Dermis blood vessel endothelial cell (primary cell): ENCODE measurements around the gene PELI1. TPM values are rescaled to one million over a fixed set of nuclear protein-coding genes. Genes with fewer than 3 reads are reported as not detected.
"Not testable (repeated sequence)": the region's sequence is repeated elsewhere in the genome, so short reads cannot be mapped to it uniquely, and the experiment has no call there.

ENCODE experiments used
- DNase-seq: peaks from one replicate; pipeline ENCODE4 v3.0.0; 2010
- total RNA-seq: library from RNA; depleted of rRNA; stranded (reverse); fragments of >200 nt; gene quantifications from 2 replicates; pipeline ENCODE4 v1.2.3, GENCODE V29; 2014

PELI1 gene
- total RNA-seq, 1 donor from 2014 or later: 48.8 TPM

- DNase-seq: no peak
Measured at GRCh38 chr2:64080179-64080578, 64.0 kb downstream of the PELI1 start.

GRCh38 chr2:64079688-64080087, 64.5 kb downstream of the PELI1 start:
- not testable (repeated sequence) for DNase-seq

- DNase-seq: not testable (repeated sequence)
Measured at GRCh38 chr2:64076828-64077227, 67.4 kb downstream of the PELI1 start.

- DNase-seq: not testable (repeated sequence)
Measured at GRCh38 chr2:64074616-64075015, 69.6 kb downstream of the PELI1 start.

- DNase-seq: no peak
Measured at GRCh38 chr2:64067326-64067725, 76.9 kb downstream of the PELI1 start.

- DNase-seq: no peak
Measured at GRCh38 chr2:64065516-64065915, 78.7 kb downstream of the PELI1 start.

GRCh38 chr2:64063924-64064331, 80.3 kb downstream of the PELI1 start:
- DNase-seq: peak; percentile 85

- no peak for DNase-seq
Measured at GRCh38 chr2:64063454-64063853, 80.8 kb downstream of the PELI1 start.

GRCh38 chr2:64062840-64063239, 81.4 kb downstream of the PELI1 start:
- peak; percentile 57 for DNase-seq

- no peak for DNase-seq
Measured at GRCh38 chr2:64059270-64059669, 85.0 kb downstream of the PELI1 start.

GRCh38 chr2:64056021-64056420, 88.2 kb downstream of the PELI1 start:
- no peak for DNase-seq

GRCh38 chr2:64054161-64054915, 89.9 kb downstream of the PELI1 start:
- peak; percentile 31 for DNase-seq

GRCh38 chr2:64052463-64053241, 91.6 kb downstream of the PELI1 start:
- DNase-seq: peak; percentile 96

GRCh38 chr2:64049633-64050220, 94.5 kb downstream of the PELI1 start:
- DNase-seq: peak; percentile 88

GRCh38 chr2:64045938-64046337, 98.3 kb downstream of the PELI1 start:
- DNase-seq: no peak

Other genes with a start within 250 kb of the PELI1 start
- gene VPS54, start 125.0 kb downstream of the PELI1 start, total RNA-seq: 24.0 and 29.4 TPM in 2 replicates